Putamen (tissue), 1 donor: Measurements from ENCODE around the gene NR1I3.
A peak's percentile ranks its signal among the peaks of the same experiment; 100 is the strongest.

Source experiments
- DNase-seq: peaks from one replicate; pipeline ENCODE4 v3.0.0-alpha.2; 2016; ENCODE audit warnings: low spot score

NR1I3 gene

GRCh38 chr1:161195171-161195570 is 42.8 kb downstream of the NR1I3 start:
- DNase-seq, result no peak

DNA sequence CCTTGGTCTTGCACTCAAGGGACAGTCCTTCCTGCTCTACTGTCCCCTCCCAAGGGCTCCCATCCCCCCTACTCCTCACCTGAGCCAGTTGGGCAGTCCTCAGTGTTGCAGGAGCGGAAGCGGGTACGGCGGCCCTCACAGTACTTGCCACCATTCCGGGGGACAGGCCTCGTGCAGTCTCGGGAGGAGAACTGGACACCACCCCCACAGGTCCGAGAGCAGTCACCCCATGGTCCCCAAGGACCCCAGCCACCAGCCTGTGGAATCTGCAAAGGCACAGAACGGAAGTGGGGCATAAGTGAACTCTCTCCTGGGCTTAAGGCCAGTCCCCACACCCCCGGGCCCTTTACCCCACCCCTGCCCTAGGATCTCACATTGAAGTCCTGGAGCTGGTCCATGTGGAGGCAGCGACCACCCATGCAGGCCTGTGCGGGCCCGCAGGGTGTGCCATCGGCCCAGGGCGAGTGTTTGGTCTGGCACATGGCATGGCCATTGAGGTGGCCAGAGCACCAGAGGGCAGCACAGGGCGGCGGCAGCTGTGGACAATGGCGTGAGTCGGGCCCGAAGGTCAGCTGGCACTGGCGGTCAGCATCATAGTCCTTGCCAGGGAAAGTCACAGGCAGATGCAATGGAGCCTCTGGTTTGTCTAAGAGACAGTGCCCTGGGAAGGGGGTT is 44.3 kb downstream of the NR1I3 start:
- peak; percentile 86 for DNase-seq

GRCh38 chr1:161192476-161193465 is 45.2 kb downstream of the NR1I3 start:
- peak; percentile 71 for DNase-seq

DNA sequence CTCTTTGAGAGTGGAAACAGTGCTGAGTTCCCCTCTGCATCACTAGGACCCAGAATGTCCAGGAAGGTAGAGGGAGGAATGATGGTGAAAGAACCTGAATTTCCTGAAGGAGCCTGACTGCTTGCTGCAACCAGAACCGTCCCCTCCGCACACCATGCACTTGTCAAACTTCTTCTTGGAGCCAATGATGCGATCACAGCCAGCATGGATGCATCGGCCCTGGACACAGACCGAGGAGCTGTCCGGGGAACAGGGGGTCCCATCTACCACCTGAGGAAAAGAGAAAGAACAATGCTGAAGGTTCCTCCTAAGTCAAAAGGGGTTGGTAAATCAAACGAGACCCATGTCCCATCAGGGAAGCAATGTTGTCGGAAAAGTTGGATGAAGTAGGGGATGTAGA is 46.0 kb downstream of the NR1I3 start:
- no peak for DNase-seq

- DNase-seq, result no peak
Observed at GRCh38 chr1:161190962-161191521, 47.0 kb downstream of the NR1I3 start.

- DNase-seq, result no peak
Observed at GRCh38 chr1:161189036-161189435, 49.0 kb downstream of the NR1I3 start.

GRCh38 chr1:161188381-161188780 is 49.6 kb downstream of the NR1I3 start:
- DNase-seq, result no peak

GRCh38 chr1:161187311-161187710 is 50.7 kb downstream of the NR1I3 start:
- DNase-seq, result no peak

- no peak for DNase-seq
Observed at GRCh38 chr1:161185732-161186311, 52.2 kb downstream of the NR1I3 start.

DNA sequence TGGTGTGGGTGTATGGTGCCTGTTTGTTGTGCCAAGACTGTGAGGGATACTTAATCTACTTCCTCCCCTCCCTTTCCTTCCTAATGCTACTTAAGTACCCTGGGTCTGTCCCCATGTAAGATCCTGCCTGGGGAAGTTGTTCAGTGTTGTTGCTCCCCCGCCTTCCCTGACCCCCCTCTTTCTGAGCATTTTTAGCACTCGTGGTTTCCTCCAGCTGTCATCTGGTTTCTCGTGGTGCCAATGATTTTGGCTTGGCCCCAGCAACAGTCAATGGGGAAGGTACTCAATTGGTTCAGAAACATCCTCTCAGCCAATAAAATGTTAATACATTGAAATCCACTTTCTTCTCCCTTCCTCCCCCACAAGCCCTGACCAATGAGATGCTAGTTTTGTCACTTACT is 52.7 kb downstream of the NR1I3 start:
- peak; percentile 60 for DNase-seq

DNA sequence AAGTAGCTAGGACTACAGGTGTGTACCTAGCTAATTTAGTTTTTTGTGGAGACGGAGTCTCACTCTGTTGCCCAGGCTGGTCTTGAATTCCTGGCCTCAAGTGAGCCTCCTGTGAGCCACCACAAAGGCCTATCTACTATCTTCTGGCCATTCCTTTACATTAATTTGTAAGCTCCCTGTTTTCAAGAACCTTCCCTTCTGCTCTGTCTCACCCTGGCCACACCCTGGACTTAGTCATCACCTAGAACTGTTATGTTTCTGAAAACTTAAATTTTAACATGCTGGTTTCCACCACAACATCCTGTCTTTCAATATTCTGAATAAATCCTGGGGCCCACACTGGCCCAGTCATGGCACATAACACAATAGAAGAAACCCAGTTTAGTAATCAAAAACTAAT is 55.8 kb downstream of the NR1I3 start:
- DNase-seq, result no peak

DNA sequence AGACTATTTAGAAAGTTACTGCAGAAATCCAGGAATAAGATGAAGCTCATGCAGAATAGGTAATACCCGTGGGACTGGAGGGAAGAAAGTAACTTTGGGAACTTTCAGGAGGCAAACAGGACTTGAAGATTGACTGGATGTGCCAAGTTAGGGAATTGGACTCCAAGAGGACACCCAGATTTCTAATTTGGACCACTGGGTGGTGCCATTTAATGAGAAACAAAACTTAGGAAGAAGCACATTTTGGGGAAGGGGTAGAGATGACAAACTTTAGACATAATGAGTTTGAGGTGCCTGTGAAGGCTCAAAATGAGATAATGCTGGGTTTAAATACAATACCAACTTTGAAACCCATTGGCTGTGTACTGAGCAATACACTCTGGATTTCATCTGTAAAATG is 57.4 kb downstream of the NR1I3 start:
- DNase-seq, result no peak

DNA sequence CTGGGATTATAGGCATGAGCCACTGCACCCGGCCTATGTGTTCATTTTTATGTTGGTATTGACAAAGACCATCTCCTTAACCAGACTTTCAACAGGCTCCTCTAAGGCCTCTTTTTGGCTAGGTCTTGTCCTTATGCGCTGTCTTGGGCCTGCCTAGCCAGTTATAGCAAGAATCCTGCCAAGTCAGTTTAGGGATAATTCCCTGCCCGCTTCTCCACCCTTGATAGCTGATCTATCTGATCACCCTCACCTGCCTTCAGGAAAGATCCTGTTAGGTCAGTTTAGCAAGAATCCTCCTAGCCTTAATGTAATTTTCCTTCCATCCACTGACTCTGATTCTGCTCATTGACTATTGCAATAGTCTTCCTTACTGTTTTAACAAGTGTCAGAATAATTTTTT is 58.3 kb downstream of the NR1I3 start:
- no peak for DNase-seq
